ENCODE data around the gene LEMD3.

GRCh38 chr12:65195387-65196055 is 26.1 kb downstream of the LEMD3 start:
- TF ChIP-seq, protein P1, sequence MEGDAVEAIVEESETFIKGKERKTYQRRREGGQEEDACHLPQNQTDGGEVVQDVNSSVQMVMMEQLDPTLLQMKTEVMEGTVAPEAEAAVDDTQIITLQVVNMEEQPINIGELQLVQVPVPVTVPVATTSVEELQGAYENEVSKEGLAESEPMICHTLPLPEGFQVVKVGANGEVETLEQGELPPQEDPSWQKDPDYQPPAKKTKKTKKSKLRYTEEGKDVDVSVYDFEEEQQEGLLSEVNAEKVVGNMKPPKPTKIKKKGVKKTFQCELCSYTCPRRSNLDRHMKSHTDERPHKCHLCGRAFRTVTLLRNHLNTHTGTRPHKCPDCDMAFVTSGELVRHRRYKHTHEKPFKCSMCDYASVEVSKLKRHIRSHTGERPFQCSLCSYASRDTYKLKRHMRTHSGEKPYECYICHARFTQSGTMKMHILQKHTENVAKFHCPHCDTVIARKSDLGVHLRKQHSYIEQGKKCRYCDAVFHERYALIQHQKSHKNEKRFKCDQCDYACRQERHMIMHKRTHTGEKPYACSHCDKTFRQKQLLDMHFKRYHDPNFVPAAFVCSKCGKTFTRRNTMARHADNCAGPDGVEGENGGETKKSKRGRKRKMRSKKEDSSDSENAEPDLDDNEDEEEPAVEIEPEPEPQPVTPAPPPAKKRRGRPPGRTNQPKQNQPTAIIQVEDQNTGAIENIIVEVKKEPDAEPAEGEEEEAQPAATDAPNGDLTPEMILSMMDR (IDR thresholded peaks at IDR 0.05) = no peak
- no peak for TF ChIP-seq POLR2AphosphoS5 (IDR thresholded peaks at IDR 0.05)
- TF ChIP-seq POLR2A (IDR thresholded peaks at IDR 0.05) = no peak

All from prostate gland (tissue), 2 donors.